Suprapubic skin (tissue), 4 donors: ENCODE data around the gene EFCAB6.

Source experiments
- CTCF ChIP-seq, 2 donors: fragments of 200-600 bp in 1 of 2; fragments of 450-650 bp in 1 of 2; sonication (generic) in 1 of 2; IDR thresholded peaks; one replicate each; pipeline ENCODE4 v1.5.1; 2016 to 2019; ENCODE audit warnings: antibody characterized with exemption in 2 of 2, mild to moderate bottlenecking in 1 of 2, moderate library complexity in 1 of 2
- EP300 ChIP-seq: sonication (generic); formaldehyde crosslinking; IDR thresholded peaks from one replicate; pipeline ENCODE4 v1.6.1; 2017; ENCODE audit warnings: antibody characterized with exemption
- POLR2A ChIP-seq, 2 donors: fragments of 450-650 bp; IDR thresholded peaks; one replicate each; pipeline ENCODE4 v1.6.1; 2017; ENCODE audit warnings: antibody characterized with exemption in 2 of 2, mild to moderate bottlenecking in 2 of 2, moderate library complexity in 2 of 2
- POLR2AphosphoS5 ChIP-seq, 3 donors: sonication (generic); formaldehyde crosslinking; IDR thresholded peaks; one replicate each; pipeline ENCODE4 v1.6.1; 2017; ENCODE audit warnings: antibody characterized with exemption in 3 of 3

DNA sequence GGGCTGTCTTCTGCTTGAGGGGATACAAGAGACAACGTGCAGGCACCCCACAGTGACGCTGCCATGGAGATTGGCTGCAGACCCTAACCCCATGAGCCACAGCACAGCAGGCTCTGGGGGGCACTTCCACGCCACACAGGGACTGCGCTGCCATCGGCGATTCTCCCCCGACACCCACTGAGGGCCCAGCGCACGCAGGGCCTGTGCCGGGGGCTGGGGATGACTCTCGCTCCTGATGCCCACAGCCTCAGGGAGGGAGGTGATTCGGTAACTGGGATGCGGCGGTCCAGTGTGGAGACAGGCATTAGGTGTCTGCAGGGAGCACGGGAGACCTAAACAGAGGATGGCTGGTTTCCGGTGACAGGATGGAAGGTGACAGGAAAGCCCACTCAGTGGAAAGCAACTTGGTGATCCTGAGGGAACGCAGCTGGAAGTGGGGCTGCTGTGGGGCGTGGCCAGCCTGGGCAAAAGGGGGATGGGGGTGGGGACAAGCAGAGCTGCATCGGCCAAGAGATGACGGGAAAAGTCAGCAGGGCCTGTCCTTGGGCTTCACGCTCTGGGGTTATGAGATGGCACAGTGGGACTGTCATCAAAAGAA lies 37.7 kb downstream of the EFCAB6 start:
- TF ChIP-seq CTCF (IDR thresholded peaks at IDR 0.05) (no peak), POLR2AphosphoS5 (IDR thresholded peaks at IDR 0.05) (no peak), POLR2A (IDR thresholded peaks at IDR 0.05) (no peak), EP300 (no peak)
